Fibroblast of mammary gland (primary cell): ENCODE data around the gene CHRM3.

ENCODE experiments used
- DNase-seq: peaks from one replicate; pipeline ENCODE4 v3.0.0-alpha.2; 2010; ENCODE audit warnings: low read depth
- H3K4me3 ChIP-seq: 2 replicates; pipeline ENCODE4 v1.5.1; 2011; ENCODE audit warnings: low read depth, mild to moderate bottlenecking, low read length, moderate library complexity; ENCODE audit not compliant: control insufficient read depth
- CTCF ChIP-seq: conservative IDR thresholded peaks from 2 replicates; pipeline ENCODE4 v1.5.1; 2011; ENCODE audit warnings: low read depth, low read length, inconsistent platforms; ENCODE audit not compliant: control insufficient read depth, insufficient read depth

The CHRM3 gene

GRCh38 chr1:239392271-239392670 lies 5.9 kb downstream of the CHRM3 start:
- no peak overlapping the region for H3K4me3 ChIP-seq
- DNase-seq = no peak
- TF ChIP-seq CTCF = no peak

GRCh38 chr1:239394107-239394506 lies 7.7 kb downstream of the CHRM3 start:
- DNase-seq = no peak
- no peak for TF ChIP-seq CTCF
- no peak overlapping the region for H3K4me3 ChIP-seq

GRCh38 chr1:239413916-239414315 lies 27.5 kb downstream of the CHRM3 start:
- no peak for TF ChIP-seq CTCF
- no peak overlapping the region for H3K4me3 ChIP-seq
- no peak for DNase-seq

GRCh38 chr1:239417221-239417620 lies 30.9 kb downstream of the CHRM3 start:
- no peak overlapping the region for H3K4me3 ChIP-seq
- no peak for DNase-seq
- no peak for TF ChIP-seq CTCF

GRCh38 chr1:239417986-239418640 lies 31.7 kb downstream of the CHRM3 start:
- no peak for DNase-seq
- no peak overlapping the region for H3K4me3 ChIP-seq
- TF ChIP-seq CTCF = no peak

GRCh38 chr1:239418681-239419080 lies 32.3 kb downstream of the CHRM3 start:
- no peak overlapping the region for H3K4me3 ChIP-seq
- DNase-seq = no peak
- TF ChIP-seq CTCF = no peak

- H3K4me3 ChIP-seq = no peak overlapping the region
- DNase-seq = no peak
- no peak for TF ChIP-seq CTCF
These were observed 35.4 kb downstream of the CHRM3 start for GRCh38 chr1:239421811-239422210.
